Brain microvascular endothelial cell (primary cell): ENCODE measurements around the gene PLXNA3.

Experiments used
- DNase-seq: peaks from one replicate; pipeline ENCODE4 v3.0.0-alpha.2; 2020
- H3K27ac ChIP-seq: fragments of 250-450 bp; sonication (Bioruptor Pico); 2 replicates; pipeline ENCODE4 v1.5.1; 2020; ENCODE audit warnings: mild to moderate bottlenecking, moderate library complexity
- H3K27me3 ChIP-seq: fragments of 250-450 bp; sonication (Bioruptor Pico); replicated peaks from 2 replicates; pipeline ENCODE4 v1.5.1; 2020; ENCODE audit warnings: mild to moderate bottlenecking
- H3K36me3 ChIP-seq: fragments of 250-450 bp; sonication (Bioruptor Pico); replicated peaks from 2 replicates; pipeline ENCODE4 v1.5.1; 2020; ENCODE audit warnings: mild to moderate bottlenecking
- H3K4me3 ChIP-seq: 2 replicates; pipeline ENCODE4 v1.5.1; 2011; ENCODE audit warnings: low read depth, mild to moderate bottlenecking, control low read depth, low read length, moderate library complexity
- in situ Hi-C: cut with HindIII; loops from 2 replicates; pipeline ENCODE4 v1.10.0; 2017; ENCODE audit warnings: low sequenced_read_pairs, low pct_ligation_motif_present
- TF ChIP-seq, protein P1 (sequence below): IDR thresholded peaks from 2 replicates; pipeline ENCODE4 v1.5.1; 2011; ENCODE audit warnings: low read depth, mild to moderate bottlenecking, moderate library complexity, low read length, control low read depth, inconsistent platforms; ENCODE audit errors: missing control alignments

PLXNA3 gene

DNA sequence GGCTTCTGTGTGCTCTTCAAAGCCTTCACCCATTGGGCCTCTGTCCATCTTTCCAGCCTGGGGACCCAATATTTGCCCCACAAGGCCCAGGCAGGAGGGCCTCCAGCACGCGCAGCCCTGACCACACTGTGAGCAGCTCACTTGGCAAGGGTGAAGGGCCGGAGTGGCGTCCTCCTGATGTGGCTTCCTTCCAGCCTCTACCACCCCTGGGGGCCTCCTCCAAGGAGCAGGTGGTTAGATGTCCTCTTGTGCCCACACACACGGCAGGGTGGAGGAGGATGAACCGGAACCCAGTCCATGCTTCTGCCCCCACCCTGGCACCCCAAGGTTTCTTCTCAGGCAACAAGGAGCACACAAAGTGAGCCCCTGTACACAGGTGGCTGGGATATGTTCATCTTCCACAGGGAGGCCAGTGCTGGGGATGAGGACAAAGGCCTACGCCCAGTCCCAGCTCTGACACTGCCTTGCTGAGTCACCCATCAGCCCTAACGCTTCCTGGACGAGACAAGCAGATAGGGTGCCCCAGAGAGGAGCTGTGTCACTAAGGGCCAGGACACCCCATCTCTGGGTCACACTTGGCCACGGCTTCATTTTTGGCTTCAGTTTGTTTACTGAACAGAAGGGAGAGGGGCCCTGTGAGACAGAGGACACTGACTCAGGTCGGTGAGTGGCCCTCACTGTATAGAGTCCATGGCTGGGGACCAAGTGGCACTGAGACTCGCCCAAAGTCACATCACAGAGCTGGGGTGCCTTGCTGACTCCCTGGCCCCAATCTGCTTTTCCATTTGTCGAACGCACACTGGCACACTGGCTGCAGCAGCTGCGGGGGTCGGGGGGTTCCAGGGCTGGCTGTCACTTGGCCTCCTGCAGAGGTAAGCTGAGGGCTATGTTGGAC lies 26.4 kb downstream of the PLXNA3 start:
- H3K4me3 ChIP-seq, result no peak overlapping the region
- H3K27me3 ChIP-seq, result no peaks in the 10 kb centered on the region
- DNase-seq, result no peak
- TF ChIP-seq, protein P1, sequence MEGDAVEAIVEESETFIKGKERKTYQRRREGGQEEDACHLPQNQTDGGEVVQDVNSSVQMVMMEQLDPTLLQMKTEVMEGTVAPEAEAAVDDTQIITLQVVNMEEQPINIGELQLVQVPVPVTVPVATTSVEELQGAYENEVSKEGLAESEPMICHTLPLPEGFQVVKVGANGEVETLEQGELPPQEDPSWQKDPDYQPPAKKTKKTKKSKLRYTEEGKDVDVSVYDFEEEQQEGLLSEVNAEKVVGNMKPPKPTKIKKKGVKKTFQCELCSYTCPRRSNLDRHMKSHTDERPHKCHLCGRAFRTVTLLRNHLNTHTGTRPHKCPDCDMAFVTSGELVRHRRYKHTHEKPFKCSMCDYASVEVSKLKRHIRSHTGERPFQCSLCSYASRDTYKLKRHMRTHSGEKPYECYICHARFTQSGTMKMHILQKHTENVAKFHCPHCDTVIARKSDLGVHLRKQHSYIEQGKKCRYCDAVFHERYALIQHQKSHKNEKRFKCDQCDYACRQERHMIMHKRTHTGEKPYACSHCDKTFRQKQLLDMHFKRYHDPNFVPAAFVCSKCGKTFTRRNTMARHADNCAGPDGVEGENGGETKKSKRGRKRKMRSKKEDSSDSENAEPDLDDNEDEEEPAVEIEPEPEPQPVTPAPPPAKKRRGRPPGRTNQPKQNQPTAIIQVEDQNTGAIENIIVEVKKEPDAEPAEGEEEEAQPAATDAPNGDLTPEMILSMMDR, result no peak
- no peak overlapping the region for H3K27ac ChIP-seq
- in situ Hi-C loops, result no loop called here
- no peaks in the 10 kb centered on the region for H3K36me3 ChIP-seq

DNA sequence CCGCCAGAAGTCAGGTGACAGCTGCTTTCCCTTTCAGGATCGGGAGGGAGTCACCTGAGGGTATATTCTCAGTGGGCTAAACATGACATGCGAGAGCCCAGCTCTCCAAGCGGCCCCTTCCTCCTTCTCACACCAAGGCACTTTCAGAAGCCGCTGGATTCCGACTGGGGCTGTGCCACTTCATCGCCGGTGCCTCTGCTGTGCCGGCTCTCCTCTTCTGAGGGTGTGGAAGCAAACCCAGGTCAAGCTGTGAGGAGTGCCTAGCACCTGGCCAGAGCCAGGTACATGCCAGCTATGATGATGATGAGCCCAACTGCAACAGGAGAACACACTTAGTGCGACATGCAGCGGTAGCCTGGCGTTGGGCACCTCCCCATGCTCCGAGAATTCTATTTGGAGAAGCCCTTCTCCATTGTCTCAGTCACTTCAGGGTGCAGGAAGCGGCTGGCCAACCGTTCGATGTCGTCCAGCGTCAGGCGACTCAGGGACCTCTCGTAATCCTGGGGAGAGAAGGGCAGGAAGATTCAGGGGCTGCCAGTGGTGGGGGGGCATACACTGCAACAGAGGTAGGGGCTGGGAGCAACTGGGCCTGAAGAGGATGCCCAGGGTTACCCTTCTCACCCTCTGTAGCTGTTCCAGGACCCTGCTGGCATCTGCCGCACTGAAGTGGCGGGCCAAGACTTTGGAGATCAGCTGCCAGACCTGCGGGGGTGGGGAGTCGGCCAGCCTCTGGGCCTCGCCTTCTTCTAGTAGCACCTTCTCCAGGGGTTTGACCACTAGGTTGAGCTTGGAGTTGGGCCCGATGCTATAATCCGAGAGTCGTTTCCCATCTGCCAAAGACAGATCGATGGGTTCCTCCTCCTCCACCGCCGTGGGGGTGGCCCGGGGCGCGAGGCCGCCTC lies 27.3 kb downstream of the PLXNA3 start:
- TF ChIP-seq, protein P1, result no peak
- Histone ChIP-seq H3K36me3 (no peaks in the 10 kb centered on the region), H3K27me3 (no peaks in the 10 kb centered on the region), H3K27ac (no peak overlapping the region), H3K4me3 (peak overlapping the region; percentile 60)
- no peak for DNase-seq
- in situ Hi-C loops, result no loop called here

DNA sequence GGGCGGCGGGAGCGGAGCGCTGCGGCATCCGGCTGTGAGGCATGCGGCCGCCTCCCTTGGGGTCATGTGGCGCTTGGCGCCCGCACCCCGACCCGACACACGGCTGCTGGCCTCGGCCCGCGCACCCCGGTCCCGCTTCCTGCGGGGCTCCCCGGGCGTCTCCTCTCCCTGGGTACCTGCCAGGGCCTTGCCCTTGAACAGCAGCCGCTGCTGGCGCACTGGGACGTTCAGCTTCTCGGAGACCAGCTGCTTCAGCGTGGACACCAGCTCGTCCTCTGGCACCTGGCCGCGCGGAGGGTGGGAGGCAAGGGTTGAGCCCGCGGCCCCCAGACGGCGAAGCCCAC lies 27.9 kb downstream of the PLXNA3 start:
- Histone ChIP-seq H3K4me3 (peak overlapping the region; percentile 60), H3K27ac (peak overlapping the region; percentile 23), H3K27me3 (no peaks in the 10 kb centered on the region), H3K36me3 (no peaks in the 10 kb centered on the region)
- no peak for DNase-seq
- in situ Hi-C loops, result no loop called here
- TF ChIP-seq, protein P1, result no peak

DNA sequence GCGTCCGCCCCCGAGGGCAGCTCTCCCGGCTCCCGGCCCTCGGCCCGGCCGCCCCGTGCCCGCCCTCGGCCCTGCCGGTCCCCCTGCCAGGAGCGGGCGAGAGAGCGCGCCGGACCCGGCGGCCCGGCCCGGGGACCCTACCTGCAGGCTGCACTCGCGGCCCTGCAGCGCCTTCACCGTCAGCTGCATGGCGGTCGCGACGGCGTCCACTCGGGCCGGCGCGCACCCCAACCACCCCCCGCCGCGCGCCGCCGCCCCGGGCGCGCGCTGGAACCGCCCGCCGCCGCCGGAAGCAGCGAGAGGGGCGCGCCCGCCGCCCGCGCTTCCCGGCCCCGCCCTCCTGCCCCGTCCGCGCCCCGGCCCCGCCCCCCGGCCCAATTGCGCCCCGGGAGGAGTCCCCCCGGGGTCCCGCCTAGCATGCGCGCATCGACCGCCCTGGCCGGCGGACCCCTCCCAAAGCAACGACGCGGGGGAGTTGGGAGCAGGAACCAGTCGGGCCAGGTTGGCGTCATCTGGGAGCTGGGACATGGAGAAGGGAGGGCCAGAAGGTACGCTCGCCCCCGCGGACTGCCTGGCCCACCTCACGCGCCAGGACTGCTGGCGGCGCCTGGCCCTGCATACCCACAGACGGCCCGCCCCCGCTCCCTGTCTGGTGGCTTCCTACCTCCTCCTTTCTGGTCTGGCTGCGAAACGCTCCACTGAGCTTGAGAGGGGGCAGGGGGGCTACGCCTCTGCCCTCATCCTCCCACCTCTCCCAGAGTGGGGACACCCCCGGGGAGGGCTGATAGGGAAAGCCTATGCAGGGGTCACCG lies 28.5 kb downstream of the PLXNA3 start, which contains the start of gene UBL4A:
TSS of gene UBL4A (minus strand) at position 220 of the 812 bp plus-strand sequence. CDS start at position 189, 31 bp downstream.
- in situ Hi-C loops, result no loop called here
- Histone ChIP-seq H3K27ac (peak within 1 kb of the TSS; percentile 23), H3K36me3 (no peaks in the 10 kb centered on the region), H3K4me3 (peak within 1 kb of the TSS; percentile 60), H3K27me3 (no peaks in the 10 kb centered on the region)
- TF ChIP-seq, protein P1, result no peak
- no peak for DNase-seq

DNA sequence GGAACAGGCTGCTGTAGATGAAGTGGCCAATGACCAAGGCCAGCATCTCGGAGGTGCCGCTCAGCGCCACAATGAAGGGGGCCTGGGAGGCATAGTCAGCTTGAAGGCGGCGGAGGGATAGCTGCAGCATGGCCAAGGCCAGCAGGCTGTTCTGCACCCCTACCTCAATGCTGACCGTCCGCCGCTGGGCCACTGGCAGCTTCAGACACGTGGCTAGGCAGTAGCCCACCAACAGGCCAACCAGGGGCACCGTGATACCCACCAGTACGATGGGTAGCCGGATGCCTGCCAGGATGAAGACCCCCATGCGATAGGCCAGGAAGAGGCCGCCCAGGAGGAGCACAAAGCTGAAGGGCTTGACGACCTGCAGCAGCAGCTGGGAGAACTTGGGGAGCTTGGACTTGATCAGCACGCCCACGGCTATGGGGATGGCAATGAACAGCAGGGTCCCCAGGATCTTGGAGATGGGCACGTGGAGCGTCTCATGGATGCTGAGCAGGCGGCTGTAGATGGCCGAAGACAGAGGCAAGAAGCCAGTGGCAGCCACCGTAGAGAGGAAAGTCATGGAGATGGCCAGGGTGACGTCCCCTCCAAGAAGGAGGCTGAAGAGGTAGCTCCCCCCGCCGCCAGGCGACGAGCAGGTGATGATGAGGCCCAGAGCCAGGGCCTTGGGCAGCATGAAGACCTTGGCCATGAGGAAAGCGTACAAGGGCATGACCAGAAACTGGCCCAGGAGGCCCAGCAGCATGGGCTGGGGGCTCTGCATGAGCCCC lies 29.6 kb downstream of the PLXNA3 start:
- Histone ChIP-seq H3K27me3 (no peaks in the 10 kb centered on the region), H3K27ac (no peak overlapping the region), H3K36me3 (no peaks in the 10 kb centered on the region), H3K4me3 (no peak overlapping the region)
- TF ChIP-seq, protein P1, result no peak
- DNase-seq, result no peak
- in situ Hi-C loops, result no loop called here
